NCI-H1417 (cell line): ENCODE measurements around the gene AGBL4.

Experiments
- DNase-seq, 3 experiments: peaks; one replicate each; lab custom pipeline; 2025; lab: John Stamatoyannopoulos, UW

Gene AGBL4

GRCh38 chr1:48889615-48890014 is 1134.1 kb downstream of the AGBL4 start:
- peak in 1 of 3 experiments; percentile 50 for DNase-seq

GRCh38 chr1:48889082-48889481 is 1134.7 kb downstream of the AGBL4 start:
- DNase-seq, result peak in 2 of 3 experiments; percentile 78 to 96

- no peak for DNase-seq
These were observed 1136.0 kb downstream of the AGBL4 start for GRCh38 chr1:48887796-48888195.

GRCh38 chr1:48882020-48882419 is 1141.7 kb downstream of the AGBL4 start:
- no peak for DNase-seq

- no peak for DNase-seq
These were observed 1145.4 kb downstream of the AGBL4 start for GRCh38 chr1:48878191-48878940.

- DNase-seq, result peak in 1 of 3 experiments; percentile 15
These were observed 1147.4 kb downstream of the AGBL4 start for GRCh38 chr1:48876330-48876785.

GRCh38 chr1:48875552-48876329 is 1148.0 kb downstream of the AGBL4 start:
- peak in 2 of 3 experiments; percentile 25 to 42 for DNase-seq

- no peak for DNase-seq
These were observed 1149.8 kb downstream of the AGBL4 start for GRCh38 chr1:48873944-48874343.

GRCh38 chr1:48870596-48870995 is 1153.2 kb downstream of the AGBL4 start:
- peak in 2 of 3 experiments; percentile 7 to 49 for DNase-seq

- DNase-seq, result no peak
These were observed 1154.4 kb downstream of the AGBL4 start for GRCh38 chr1:48869116-48869893.

- DNase-seq, result no peak
These were observed 1158.8 kb downstream of the AGBL4 start for GRCh38 chr1:48864913-48865312.

GRCh38 chr1:48859456-48859855 is 1164.3 kb downstream of the AGBL4 start:
- peak; percentile 27 to 82 (median 63) for DNase-seq

GRCh38 chr1:48858200-48858920 is 1165.4 kb downstream of the AGBL4 start:
- DNase-seq, result no peak

GRCh38 chr1:48853006-48853405 is 1170.7 kb downstream of the AGBL4 start:
- no peak for DNase-seq

- no peak for DNase-seq
These were observed 1172.1 kb downstream of the AGBL4 start for GRCh38 chr1:48851638-48852037.

GRCh38 chr1:48848035-48848434 is 1175.7 kb downstream of the AGBL4 start:
- DNase-seq, result no peak

GRCh38 chr1:48846441-48846840 is 1177.3 kb downstream of the AGBL4 start:
- DNase-seq, result no peak

- no peak for DNase-seq
These were observed 1179.6 kb downstream of the AGBL4 start for GRCh38 chr1:48844187-48844586.

- no peak for DNase-seq
These were observed 1181.8 kb downstream of the AGBL4 start for GRCh38 chr1:48841966-48842365.

- DNase-seq, result no peak
These were observed 1182.3 kb downstream of the AGBL4 start for GRCh38 chr1:48841461-48841860.

- DNase-seq, result no peak
These were observed 1192.4 kb downstream of the AGBL4 start for GRCh38 chr1:48831120-48831978.
